HG02571 (cell line): Measurements from ENCODE around the gene PEF1.

Source experiments
- ATAC-seq: cut with Tn5 transposase; IDR thresholded peaks from one replicate; pipeline ENCODE4 v1.9.1; 2021; ENCODE audit warnings: mild to moderate bottlenecking, moderate library complexity; ENCODE audit not compliant: unreplicated experiment

The PEF1 gene

GRCh38 chr1:31671561-31672201 lies 27.0 kb upstream of the PEF1 start:
- no peak for ATAC-seq

DNA sequence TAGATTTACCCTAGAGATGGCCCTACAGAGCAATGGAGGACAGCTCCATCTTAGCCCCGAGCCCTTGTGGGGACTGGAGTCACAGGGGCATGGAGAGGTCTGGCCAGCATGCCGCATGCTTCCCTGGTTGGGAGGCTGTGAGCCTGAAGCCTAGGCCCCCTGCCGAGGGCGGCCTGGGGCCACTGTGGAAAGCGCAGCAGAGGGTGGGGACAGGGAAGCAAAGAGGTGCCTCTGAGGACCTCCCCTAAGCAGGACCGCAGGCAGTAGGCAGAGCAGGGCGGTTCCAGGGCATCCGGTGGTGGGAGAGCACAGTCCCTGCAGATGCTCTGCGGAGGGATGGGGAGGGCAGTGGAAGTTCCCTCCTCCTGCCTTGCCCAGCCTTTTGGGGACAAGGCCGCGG lies 26.5 kb upstream of the PEF1 start:
- ATAC-seq = no peak

GRCh38 chr1:31670593-31670964 lies 25.9 kb upstream of the PEF1 start:
- no peak for ATAC-seq

- ATAC-seq = no peak
Observed at GRCh38 chr1:31669786-31670592, 25.3 kb upstream of the PEF1 start.

DNA sequence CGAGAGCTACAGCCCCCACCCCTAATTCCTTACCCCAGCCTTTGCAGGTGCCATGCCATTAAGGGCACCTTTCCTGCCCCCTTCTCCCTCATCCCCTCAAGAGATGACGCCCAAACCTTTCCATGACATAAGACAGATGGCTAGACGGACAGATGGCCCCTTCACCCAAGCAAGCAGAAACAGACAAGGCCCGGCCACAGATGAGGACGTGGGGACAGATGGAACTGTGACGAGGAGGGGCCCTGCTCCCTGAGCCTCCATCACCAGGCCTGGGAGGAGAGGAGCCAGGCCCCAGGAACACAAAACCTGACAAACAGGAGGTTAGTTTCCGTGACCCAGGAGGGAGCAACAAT lies 24.7 kb upstream of the PEF1 start:
- no peak for ATAC-seq

GRCh38 chr1:31668303-31668883 lies 23.7 kb upstream of the PEF1 start:
- no peak for ATAC-seq

DNA sequence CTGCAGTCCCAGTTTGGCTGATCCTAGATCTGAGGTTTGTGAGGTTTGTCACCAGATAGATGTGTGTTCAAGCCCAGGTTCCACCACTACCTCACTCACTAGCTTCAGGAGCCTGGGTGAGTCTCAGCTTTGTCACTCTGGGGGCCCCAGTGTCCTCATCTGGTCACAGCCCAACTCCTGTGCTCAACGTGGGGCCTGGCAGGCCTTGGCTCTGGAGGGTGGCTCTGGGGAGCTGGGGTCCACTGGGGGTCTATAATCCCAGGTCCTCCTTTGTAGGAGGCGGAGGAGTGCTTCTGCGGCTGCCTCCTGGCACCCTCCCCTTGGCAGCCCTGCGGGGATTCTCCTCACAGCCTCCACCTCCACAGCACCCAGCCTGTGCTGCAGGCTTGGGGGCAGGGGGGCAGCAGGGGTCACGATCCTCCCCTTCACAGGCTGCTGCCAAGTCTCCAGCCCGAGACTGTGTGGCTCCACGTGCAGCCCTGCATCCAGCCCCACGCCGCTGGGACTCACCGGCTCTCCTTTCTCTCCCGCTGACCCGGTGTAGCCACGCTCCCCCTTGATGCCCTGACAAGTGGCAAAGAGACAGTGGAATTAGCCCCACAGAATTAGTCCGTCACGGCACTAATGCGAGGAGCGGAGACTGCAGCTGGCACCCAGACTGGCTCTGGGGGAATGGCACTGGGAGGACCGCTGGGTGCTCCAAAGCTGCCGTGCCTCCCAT lies 22.5 kb upstream of the PEF1 start:
- no peak for ATAC-seq

- no peak for ATAC-seq
Observed at GRCh38 chr1:31666263-31666963, 21.7 kb upstream of the PEF1 start.

DNA sequence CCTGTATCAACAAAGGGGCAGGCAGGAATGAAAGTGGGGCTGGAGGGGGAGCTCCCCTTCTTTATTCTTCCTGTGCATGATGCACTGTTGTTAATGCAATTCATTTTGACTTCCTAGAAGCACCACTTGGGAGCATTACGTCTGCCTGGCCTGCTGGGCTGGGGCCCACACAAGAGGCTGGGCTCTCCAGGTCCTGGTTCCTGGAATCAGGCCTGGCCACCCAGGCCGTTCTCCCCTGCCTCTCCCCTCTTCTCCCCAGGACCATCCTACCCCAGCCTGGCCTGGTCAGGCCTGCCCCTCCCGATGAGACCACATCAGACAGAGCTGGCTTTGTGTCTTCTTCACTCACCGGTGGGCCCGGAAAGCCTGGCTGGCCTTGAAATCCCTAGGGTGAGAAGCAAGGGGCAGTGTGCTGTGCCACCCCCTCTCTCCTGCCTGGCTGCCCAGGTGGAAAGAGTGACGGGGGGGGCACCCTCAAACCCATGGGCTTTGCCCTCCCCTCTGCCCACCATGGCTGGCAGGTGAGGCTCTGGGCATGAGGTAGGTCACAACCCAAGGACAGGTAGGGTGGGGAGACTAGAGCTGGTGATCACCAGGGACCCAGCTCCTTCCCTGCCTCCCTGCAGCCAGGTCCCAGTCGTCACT lies 20.7 kb upstream of the PEF1 start:
- ATAC-seq = no peak

GRCh38 chr1:31664528-31664927 lies 19.9 kb upstream of the PEF1 start:
- ATAC-seq = no peak

DNA sequence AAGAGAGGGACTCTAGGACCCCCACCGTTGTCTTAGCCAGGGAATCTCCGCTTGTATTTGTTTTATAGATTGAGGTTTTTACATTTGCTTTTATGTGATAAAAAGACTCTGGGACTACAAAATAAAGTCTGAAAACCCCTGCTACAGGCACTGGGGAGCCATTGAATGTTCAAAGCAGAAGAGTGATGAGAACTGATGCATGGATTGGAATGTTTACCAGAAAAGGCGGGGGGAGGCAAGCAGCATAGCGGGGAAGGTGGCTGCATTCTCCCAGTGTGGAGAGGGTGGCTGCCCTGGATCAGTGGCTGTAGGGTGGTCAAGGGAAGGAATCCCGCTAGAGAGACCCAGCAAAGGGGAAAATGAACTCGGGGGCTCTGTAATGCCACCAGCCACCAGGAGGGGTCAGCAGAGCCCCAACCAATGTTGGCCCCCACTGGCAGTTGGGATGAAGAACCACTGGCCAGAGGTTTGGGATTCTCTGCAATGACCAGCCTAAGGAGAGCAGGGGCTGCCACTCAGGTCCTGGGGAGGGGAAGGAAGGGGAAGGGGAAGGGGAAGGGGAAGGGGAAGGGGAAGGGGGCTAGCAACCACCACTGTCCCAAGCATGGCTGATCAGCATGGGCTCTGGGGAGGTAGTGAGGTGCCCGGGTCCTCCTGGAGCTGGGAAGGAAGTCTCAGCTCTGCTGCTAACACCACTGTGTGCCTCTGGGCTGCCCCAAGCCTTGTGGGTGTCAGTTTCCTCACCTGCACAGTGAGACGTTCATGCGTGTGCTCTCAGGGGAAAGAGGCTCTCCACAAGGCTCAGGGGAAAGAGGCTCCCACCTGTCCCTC lies 19.2 kb upstream of the PEF1 start:
- ATAC-seq = no peak

- no peak for ATAC-seq
Observed at GRCh38 chr1:31662463-31662862, 17.8 kb upstream of the PEF1 start.

DNA sequence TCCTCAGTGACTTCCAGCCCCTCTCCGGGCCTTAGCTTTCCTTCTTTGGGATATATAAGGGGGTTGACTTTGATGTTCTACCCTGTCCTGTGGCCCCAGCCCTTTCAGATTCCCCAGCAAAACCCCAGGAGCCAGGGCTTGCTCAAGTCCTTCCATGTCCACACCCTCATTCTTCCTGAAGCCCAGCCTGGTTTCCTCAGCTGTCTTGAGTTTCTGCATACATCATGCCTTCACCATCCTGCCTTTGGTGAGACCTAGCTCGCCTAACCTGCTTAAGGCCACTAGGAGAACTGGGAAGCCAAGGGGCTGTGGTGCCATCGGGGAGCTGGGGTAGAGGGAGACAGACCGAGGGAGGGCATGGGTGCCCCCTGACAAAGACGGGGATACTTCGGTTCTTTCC lies 17.2 kb upstream of the PEF1 start:
- ATAC-seq = no peak

DNA sequence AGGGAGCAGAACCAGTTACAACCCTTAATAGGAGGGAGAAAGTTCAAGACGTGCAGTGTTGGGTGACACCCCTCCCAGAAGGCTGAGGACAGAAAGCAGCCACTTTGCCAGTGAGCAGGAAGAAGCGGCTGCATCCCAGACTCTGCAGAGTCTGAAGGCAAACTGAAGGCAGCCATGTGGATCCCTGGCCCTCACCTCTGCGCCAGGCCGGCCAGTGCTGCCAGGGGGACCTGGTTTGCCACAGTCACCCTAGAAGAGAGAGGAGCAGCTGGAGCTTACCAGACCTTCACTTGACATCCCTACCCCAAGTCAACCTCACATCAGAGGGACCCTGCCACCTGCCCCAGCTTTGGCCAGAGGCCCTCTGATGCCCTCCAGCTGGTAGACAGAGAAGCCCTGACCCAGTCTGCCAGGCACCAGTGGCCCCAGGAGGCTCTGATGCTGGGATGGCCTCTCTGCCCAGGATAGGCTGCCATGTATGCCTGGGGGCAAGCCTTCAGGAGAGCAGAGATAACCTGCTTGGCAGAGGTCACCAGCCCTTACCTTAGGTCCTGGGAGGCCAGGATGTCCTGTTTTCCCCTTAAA lies 16.3 kb upstream of the PEF1 start:
- ATAC-seq = no peak

GRCh38 chr1:31659889-31660288 lies 15.2 kb upstream of the PEF1 start:
- no peak for ATAC-seq

DNA sequence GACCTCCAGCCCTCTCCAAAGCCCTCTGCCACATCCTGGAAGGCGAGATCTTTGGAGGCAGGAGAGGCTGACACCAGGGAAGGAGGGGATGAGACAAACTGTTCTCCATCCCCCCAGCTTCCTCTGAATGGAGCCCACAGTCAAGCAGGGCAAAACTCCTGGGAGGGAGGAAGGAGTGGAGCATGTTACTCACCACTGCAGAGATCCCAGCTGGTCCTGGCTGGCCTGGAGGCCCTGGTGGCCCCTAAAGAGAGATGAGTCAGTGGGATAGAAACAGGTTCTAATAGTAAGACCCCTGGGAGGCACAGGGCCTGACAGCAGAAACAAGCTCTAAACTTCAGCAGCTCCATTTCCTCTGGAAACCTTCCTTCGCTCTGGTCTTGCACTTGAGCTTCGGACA lies 14.0 kb upstream of the PEF1 start:
- no peak for ATAC-seq

GRCh38 chr1:31657972-31658510 lies 13.4 kb upstream of the PEF1 start:
- no peak for ATAC-seq

- no peak for ATAC-seq
Observed at GRCh38 chr1:31657020-31657804, 12.5 kb upstream of the PEF1 start.
